ENCODE measurements around the gene ATP6V0A4.
A peak's percentile ranks its signal among the peaks of the same experiment; 100 is the strongest.
"Not testable (repeated sequence)": the region's sequence is repeated elsewhere in the genome, so short reads cannot be mapped to it uniquely, and the experiment has no call there.

ATP6V0A4 gene

DNA sequence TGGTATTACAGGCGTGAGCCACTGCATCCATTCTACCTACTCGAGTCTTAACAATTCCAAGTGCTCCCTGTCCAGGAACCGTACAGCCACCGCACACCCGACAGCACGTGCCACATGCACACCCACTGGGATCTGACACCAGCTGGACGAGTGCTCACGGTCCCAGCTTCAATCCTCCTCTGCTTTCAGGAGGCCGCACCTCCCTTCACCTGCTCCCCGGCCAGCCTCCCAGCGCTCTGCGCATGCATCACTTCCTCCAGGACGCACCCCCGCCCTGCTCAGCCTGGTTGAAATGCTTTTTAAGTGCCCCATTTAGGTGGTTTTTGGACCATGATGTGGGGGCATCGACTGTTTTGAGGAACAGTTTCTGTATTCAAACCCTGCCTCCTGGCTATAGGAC is 47.5 kb downstream of the ATP6V0A4 start:
- no peak for DNase-seq (ENCODE audit: low read depth)

DNA sequence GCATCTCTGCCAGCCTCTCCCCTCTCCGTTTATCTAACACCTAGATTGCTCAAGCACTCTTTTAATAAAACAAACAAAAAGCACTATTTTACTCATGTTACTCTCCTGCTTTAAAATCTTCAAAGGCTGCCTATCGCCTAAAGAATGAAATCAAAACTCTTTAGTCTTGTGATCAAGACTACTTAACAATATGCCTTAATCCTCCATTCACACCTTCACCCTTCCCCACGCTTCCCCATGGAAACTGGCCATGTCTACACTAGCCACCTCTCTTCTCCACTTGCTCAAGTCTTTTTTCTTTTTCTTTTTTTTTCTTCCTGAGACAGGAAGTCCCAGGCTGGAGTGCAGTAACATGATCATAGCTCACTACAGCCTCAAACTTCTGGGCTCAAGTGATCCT is 48.0 kb downstream of the ATP6V0A4 start:
- DNase-seq (ENCODE audit: low read depth) = no peak

DNA sequence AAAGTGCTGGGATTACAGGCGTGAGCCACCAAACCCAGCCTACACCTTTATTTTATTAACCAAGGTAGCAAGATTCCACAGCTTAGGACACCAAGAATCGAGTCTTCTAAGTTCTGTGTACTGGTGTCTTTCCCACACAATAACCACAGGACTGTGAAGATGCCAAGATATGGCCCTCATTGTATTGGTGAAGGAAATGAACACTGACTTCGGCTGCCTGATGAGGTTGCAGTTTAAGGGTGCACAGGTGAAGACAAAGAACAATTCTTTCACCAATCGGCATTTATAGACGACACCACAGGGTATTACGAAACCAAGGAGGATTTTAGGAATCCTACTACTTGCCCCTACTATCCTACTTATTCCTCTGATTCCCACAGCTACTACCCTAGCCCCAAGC is 49.3 kb downstream of the ATP6V0A4 start:
- DNase-seq (ENCODE audit: low read depth) = no peak

DNA sequence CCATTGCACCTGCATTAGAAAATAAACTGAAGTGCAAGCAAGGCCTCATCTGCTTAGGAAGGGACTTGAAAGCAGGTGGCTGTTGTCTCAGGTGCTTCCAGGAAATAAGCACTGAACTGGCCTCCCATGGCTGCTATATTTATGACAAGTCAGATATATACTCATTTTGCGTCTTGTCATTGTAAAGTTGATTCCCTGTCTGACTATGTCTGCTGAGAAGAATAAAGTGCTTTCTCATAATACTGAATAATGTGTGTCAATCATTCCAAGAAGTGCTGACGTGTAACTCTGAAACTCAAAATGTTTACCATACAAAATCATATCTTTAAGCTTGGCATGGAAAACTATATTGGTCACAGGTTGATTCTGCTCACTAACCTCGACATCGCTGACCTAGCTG is 51.9 kb downstream of the ATP6V0A4 start:
- no peak for DNase-seq (ENCODE audit: low read depth)

DNA sequence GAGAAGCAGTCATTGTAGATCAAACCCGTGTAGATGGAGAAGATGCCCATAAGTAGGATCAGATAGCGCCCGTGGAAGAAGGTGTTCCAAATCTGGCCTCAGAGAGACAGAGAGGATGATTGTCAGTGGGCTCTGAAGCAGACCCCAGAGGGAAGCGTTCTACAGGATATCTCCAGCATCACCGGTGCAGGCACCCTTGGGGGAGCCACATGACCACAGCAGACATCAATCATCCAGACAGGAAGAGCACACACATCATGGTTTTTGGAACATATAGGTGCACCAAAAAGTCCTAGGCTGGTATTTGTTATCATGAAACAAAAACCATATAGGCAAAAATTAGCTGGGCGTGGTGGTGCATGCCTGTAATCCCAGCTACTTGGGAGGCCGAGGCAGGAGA is 52.8 kb downstream of the ATP6V0A4 start:
- DNase-seq (ENCODE audit: low read depth) = no peak

DNA sequence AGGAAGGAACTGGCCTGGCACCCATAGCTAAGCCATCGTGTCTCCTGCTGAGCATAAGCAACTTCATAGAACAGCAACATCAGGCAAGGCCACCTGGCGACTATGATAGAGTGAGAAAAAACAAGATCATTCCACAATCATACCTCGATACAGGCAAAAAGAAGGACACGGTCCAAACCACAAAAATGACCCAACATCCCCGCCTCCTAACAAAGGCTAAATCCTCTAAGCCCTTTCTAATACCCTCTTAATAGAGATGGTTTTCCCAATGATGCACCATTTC is 56.6 kb downstream of the ATP6V0A4 start:
- DNase-seq (ENCODE audit: low read depth) = no peak

DNA sequence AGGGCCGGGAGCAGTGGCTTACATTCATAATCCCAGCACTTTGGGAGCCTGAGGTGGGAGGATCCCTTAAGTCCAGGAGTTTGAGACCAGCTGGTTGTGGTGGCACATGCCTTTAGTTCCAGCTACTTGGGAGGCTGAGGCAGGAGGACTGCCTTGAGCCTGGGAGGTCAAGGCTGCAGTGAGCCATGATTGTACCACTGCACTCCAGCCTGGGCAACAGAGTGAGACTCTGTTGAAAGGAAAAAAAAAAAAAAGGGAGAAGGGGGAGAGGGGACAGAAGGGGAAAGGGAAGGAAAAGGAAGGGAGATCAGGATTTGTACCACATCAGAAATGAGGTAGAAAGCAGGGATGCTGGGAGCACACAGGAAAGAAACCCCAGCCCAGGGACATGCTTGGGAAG is 58.1 kb downstream of the ATP6V0A4 start:
- no peak for DNase-seq (ENCODE audit: low read depth)

DNA sequence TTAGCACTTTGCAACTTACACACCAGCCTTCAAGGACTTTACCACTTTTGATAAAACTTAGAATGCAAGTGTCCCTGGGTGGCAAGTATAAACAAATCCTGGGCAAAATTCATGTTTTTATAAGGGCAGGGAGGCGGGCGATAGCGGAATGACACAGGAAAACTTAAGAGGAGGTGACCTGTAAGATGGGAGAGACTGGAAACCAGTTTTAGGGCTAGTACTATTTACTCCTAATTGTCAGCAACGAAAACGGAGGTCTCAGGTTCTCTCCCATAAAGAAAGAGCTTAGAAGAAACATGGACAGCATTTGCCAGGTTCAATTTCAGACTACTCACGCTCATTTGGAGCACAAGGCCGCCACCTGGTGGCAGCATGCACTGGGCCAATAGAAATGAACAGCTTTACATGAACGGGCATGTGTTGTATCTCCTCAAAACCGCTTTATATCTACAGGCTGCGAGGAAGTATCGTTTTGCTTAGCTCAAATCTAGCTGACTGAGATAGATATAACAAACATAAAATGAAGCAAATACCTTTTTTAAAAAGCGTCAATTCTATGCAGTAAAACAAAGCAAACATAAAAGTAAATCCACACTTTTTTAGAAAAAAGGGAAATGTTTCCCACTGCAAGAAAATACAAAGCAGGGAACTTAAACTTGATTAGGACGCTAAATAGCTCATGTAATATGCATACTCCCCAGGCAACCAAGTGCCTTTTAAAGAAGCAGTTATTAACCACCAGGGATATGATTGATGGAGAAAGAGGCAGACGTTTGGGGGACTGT is 59.3 kb downstream of the ATP6V0A4 start:
- DNase-seq (ENCODE audit: low read depth) = peak; percentile 46

DNA sequence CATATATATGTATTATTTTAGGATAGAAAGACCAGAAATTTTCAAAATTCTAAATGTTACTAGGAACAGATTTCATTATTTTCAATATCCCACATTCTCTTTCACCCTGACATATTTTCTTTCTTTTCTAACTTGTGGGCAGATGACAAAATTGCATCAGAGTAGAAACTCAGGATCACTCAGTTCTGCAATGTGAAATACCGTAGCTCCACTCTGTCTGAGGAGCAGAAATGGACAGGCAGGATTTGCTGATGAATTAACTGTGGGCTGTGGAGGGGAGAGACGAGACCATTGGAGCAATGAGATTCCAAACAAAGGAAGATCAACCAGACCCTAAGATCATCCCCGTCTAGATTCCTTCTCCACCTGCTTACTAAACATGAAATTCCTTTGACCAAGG is 59.9 kb downstream of the ATP6V0A4 start:
- DNase-seq (ENCODE audit: low read depth) = no peak

DNA sequence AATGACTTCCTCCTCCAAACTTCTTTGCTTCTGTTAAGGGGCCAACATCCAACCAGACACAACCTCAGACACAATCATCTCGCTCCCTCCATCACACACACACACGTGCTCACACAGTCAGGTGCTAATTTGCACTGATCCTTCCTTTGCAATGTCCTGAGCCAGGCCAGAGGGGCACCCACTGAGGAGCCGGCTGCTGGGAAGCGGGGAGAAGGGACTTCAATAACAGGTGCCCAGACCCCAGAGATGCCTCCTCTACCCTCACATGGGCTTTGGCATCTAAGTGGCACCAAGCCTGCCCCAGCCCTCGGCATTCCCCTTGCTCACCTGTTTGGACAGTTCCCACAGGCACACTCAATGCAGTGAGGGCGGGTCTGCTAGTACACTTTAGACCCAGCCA is 62.6 kb downstream of the ATP6V0A4 start:
- DNase-seq (ENCODE audit: low read depth) = no peak

DNA sequence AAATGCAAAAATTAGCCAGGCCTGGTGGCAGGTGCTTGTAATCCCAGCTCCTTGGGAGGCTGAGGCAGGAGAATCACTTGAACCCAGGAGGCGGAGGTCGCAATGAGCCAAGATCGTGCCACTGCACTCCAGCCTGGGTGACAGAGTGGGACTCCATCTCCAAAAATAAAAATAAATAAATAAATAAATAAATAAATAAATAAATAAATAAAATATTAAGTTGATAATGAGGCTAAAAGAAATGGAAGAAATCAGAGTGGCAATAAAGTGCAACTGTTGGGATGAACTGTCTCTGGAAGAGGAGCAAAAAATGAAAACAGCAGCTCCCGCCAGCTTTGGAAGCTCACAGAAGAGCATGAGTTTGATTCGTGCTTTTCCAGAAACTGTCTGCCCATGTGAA is 66.3 kb downstream of the ATP6V0A4 start:
- DNase-seq (ENCODE audit: low read depth) = not testable (repeated sequence)

DNA sequence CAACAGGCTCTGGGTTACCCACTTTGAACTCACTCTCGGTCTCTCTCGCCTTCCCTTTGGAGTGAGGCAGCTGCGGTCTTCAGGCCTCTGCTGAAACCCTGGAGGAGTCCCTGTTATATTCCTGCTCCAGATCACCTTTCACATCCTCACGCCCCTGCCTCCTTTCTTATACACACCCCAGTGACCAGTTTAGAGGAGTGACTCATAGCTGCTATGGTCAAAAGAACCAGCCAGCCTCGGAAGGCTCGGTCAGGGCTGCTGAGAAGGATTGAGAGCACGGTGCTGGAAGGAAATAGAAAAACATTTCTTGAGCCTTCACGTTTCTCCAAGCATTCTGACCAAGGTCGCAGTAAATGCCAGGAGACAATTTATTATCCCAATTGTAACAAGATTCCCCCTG is 68.6 kb downstream of the ATP6V0A4 start:
- DNase-seq (ENCODE audit: low read depth) = no peak

DNA sequence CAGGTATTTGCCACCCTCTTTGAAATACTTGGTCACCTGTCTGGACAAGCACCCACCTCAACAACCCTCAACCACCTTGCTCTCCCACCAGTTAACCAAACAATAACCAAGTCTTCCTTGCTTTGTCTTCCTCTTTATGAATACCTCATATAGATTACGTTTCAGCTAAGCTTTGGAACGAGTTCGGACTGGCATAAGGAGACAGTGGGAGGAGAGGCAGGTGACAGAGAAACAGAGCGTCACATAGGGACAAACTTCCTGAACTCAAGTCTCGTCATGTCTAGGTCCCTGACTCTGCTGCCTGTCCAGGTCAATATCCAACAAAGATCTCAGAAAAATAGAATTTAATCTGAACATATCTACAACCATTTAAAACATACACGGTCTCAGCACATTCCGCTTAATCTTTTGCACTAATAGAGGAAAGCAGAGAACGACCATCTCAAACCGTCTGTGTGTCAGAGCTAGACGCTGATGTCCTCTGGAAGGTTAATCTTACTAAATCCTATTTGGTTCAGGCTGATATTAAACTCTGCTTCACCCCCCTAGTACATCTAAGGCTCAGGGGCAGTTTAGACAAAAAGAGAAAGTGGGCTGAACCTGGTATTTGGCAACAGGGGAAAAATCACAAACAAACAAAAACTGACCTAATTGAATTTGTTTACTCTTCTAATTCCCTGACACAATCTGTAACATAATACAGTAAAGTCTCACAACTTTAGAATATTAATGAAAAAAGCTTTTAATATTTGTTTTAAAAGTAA is 70.5 kb downstream of the ATP6V0A4 start:
- no peak for DNase-seq (ENCODE audit: low read depth)

DNA sequence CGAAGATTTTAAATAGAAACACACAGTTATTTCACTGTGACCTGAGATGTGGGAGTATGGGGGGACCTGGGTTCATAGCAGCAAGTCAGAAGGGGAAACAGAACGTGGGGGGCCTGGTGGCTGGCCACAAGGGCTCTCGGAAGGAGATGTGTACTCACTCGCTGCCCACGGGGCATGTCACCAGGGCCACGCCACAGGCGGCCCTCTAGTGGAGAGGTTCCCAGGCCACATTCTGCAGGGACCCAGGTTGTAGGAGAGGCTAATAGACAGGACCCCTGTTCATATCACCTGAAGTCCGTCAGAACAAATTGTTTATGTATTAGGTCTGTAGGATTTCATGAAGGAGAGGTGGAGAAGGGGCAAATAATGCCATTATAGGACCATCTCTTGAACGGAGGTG is 71.7 kb downstream of the ATP6V0A4 start:
- no peak for DNase-seq (ENCODE audit: low read depth)

DNA sequence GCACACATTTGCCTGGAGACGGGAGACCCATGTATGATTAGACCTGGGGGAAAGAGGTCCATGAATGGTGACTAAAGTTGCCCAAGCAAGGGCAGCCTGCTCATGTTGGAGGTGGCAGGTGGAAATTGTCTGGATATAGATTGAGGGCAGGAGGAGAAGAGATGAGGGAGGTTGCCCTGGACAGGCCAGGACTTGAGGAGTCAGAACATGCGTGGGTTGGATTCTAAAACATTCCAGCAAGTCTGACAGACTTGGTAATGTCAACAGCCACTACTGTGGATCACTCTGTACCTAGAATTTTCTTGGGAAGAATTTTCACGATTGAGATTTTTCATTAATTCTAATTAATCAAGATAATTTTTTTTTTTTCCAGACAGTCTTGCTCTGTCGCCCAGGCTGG is 77.7 kb downstream of the ATP6V0A4 start:
- no peak for DNase-seq (ENCODE audit: low read depth)

DNA sequence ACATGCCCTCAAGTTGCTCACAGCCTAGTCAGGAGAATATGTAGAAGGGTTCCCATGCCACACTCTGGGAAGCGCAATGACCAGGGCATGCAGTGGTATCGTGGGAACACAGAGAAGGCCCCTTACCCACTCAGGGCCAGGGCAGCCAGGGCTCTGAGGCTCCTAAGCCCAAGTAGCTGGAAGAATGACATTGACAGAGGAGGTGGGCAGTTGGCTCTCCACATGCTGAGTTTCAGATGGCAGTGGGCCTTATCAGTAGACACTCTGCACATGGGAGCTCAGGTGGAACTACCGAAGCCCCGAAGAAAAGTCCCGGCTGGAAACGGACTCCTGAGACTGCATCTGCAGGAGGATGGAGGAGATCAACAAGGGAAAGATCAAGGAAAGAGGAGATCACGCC is 81.1 kb downstream of the ATP6V0A4 start:
- DNase-seq (ENCODE audit: low read depth) = no peak

DNA sequence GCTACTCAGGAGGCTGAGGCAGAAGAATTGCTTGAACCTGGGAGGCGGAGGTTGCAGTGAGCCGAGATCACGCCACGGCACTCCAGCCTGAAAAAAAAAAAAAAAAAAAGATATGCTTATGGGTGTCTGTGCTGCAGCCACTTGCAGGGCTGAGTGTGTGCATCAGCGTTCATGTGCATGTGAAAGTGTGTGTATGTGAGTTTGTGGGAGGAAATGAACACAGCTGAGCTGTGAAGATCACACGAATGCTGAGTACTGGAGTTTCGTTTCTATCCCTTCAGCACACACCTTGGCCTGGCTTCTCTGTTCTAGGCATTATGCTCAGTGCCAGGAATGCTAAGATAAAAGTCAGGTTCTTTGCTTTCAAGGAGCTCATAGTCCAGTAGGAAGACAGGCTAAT is 84.8 kb downstream of the ATP6V0A4 start:
- DNase-seq (ENCODE audit: low read depth) = no peak

DNA sequence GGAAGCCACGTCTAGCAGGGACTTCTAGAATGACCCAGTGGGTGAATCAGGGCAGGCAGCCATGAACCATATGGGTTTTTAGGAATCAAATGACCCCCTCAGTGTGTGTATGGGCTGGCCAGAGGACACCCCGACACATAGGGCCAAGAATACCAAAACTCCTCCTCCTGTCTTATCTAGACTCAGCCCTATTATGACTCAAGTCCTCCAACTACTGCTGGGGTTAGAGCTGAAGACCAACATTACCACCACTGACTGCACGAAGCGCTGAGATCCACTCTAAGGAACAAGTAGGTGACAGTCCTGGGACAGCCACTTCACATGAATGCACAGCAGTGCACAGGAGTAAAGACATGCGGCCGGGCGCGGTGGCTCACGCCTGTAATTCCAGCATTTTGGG is 85.3 kb downstream of the ATP6V0A4 start:
- no peak for DNase-seq (ENCODE audit: low read depth)

DNA sequence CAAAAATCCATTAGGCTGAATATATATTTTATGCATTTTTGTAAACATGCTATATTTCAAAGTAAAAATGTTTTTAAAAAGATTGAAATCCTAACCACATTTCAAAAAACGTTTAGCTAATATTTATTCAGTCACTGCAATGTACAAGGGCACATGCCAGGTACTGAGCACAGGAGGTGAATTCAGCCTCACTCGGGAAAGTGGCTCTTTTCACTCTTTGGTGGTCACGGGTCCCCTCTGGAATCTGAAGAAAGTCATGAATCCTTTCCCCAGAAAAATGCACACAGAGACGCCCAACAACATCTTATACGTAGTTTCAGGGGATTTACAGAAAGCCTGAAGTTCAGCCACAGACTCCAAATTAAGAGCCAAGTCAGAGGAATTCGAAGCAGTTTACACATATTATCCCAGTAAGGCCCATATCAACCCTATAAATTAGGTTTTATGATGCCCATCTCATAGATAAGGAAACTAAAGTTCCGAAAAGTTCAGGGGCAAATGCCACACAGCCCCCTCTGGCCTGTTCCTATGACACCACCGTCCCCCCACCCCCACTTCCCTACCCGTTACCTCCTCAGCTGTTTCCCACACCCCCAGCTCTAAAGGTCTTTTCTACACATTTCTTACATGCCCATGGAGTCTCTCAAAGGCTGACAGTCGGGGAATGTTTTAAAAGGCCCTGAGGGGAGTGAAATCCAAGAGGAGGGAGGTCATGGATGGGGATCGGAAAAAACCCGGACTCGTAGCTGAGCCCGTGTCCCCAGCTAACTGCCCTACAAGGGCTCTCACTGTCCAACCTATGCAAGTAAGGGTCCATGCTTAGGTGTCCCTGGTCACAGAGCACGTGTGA is 87.2 kb downstream of the ATP6V0A4 start:
- DNase-seq (ENCODE audit: low read depth) = no peak

DNA sequence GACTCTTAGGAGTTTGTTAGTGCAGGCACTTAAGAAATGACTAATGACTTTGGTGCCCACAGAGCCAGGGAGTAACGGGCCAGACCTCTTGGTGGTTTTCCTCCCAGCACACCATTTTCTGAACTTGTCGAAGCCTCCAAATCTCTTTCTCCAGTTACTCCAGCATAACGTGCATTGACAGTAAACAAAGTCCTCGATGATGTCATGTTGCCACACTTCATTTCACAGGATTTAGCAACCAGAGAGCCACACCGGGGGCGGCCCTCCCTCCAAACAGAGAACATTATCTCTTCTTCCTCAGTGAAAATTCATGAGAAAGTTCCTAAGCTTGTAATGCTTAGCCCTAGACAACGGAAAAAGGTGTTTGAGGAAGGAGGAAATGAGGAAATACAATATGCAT is 92.8 kb downstream of the ATP6V0A4 start:
- DNase-seq (ENCODE audit: low read depth) = no peak

DNA sequence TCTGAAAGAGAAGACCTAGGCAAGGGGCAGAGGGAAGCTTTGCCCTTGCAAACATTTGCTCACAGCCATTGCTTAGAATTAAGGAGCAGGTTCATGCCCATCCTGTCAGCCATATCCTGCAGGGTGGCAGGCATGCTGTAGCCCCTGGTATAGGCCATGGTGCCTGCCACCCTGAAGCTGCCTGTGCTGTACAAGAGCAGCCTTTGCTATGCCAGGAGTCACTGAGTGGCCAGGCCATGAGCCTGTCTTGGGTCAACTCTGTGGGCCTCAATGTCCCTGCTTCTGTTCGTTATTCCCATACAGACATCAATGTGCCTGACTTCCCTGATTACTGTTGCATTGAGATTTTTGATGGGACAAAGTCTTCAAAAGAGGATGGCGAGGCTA is 96.5 kb downstream of the ATP6V0A4 start:
- no peak for DNase-seq (ENCODE audit: low read depth)

DNA sequence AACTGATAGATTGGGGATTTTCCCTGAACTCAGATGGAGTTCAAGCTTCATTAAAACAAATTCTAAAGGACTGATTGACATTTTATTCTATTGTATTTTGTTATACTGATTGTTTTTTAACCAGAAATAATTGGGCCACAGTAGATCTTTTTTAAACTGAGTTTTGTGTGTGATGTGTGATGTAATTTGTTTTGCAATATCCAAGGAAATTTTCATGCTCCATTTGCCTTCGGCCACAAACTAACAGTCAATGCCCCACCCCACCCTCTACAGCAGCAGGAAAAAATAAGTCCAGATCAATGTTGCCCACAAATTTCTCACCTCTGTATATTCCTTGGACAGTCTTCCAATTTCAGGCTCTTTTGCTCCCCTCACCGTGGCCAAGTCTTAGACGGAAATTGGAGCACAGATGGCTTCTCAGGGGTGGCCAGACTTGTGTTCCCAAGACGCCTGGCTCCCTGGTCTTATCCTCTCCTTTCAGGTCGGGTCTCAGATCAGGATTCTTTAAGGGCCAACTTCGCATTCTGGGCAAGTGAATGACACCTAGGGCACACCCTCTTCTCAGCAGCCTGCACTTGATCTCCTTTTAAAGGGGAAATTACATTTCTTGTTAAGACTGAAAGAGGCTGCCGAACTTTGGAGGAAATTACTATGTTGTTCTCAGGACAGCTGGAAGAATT is 97.0 kb downstream of the ATP6V0A4 start, which contains the start of gene SVOPL:
Gene SVOPL (minus strand): TSS at position 506 of the 680 bp plus-strand sequence. CDS start 22,317 bp downstream, outside the sequence.
- DNase-seq (ENCODE audit: low read depth) = no peak

Data from T-helper 22 cell (primary cell).